ENCODE measurements around the gene RPE.

Gene RPE

DNA sequence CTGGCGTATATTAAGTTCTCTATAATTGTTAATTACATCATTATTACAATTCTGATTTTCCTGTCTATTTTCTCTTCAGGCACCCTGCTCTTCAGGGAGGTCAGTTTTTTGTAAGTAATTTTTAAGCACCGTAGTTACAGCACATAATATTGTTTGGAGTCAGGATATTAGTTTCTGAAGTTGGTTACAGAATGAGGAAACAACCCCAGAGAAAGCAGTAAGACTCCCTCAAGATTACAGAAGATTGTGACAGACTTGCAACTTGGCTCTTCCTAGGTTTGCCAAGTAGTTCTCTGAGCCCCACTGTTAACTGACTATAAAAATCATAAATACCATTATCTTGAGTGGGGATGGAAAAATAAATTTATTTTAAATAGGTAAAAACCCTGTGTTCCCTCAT is 921 bp downstream of the RPE start:
- DNase-seq, result no peak

DNA sequence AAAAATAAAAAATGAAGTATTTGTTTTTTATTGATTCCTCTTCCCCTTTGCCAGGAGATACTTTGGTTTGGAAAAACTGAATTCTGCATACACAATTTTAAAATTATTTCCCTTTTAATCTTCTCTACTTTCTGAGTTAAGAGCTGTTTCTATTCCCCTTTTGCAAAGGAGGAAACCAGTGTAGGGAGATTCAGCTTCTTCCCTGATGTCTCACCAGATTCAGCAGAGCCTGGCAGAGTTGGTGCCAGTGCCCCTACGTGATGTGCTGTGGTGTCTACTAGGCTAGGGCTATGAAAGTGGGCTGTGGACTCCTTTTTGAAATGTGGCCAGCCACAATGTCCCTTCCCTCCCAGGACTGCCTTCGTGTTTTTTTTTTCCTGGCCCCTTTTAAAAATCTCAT is 2.4 kb downstream of the RPE start:
- no peak for DNase-seq

DNA sequence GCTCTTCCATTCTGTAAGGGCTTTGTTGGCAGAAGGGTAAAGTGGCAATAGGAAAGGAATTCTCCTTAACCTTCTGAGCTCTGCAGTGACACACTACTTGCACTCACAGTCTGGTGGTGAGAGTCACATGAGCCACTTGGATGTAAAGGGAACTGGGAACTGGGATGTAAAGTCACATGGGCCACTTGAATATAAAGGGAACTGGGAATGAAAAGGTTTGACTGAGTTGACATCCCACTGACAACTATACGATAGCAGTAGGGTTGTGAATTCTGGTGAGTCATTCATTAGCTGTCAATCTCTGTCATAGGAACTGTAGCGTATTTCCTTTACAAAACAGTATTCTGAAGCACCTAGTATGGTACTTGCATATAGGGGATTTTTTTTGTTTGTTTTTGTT is 5.5 kb downstream of the RPE start:
- no peak for DNase-seq

DNA sequence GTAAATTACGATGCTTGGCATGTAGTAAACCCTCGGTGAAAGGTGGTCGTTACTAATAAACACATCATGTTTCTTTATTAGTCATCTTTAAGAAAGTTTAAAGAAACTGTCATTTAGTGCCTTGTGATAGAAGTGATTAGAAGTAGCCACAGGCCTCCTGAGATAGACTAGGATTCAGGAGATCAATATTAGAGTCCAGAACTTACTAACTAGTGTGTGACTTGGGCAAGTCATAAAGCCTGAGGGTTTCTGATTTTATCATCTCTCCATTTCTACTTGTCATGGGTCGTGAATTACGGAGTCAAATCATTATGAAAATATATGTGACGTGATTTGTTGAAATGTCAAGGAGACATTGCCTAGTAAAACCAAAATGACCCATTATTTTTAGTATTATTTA is 6.7 kb downstream of the RPE start:
- no peak for DNase-seq

DNA sequence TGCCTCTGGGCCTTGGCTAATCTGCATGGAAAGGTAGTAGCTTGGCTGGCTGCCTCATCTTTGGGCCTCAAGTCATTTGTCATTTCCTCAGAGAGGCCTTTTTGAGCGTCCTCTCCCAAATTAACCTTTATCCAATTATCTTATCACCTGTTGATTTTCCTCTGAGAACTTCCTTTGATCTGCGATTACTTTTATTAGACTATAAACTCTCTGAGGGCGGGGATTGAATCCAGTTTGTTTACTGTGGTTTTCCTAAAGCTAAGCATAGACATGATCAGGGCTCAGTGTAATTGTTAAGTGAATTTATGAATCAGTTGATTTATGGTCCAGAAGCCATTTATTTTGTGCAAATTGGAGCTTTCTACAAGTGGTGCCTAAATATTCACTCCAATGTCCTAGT is 7.5 kb downstream of the RPE start:
- DNase-seq, result no peak

DNA sequence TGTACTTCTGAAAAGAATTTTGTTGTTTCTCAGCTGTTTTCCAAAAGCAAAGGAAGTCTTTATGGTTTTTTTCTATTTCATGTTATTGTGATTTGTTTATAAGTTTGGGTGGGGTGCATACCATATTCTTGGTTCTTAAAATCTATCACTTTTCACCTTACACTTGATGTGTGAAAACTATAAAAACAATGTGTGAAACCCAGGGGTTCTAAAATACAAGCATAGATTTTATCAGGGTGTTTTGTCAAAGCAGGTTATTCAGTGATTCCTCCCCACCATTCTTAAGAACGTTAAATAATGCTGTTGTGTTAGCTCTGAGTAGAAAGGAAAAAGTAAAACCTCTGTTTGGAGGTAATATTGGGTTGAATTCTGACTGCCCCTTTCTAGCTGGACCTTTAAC is 17.7 kb downstream of the RPE start:
- DNase-seq, result no peak

DNA sequence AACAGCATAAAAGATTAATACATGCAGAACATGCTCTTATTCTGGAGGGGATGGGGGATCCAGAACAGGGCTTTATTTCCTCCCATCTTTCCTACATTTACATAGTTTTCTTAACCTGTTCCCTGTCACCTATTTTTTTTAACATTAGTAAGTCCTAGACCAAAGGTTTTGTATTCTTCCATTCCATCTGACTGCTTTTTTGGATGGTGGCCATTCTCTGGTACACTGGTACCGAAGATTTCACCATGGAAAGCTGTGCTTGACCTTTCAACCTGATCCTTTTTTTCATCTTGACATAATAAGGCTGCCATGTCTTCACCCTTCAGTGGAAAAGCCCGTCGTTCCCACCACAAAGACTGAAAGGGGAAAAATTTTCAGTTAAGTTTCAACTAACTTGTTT is 20.4 kb downstream of the RPE start:
- DNase-seq, result no peak

DNA sequence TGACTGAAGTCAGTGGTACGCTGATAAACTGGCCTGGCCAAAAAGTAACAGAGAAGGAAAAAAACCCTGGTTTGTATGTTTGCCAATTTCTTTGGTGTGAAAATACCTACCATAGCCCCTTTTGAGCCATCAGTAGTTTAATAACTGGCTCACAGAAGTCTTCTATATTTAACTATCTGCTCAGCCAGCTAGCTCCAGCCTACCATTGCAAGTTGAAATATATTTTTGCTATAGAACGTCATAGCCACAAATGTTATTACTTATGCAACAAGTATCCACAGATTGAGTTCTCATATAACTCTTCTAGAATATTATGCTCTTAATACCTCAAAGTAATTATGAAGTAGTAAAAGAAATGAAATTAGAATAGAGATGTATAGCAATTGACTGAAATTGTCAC is 25.2 kb downstream of the RPE start:
- no peak for DNase-seq

DNA sequence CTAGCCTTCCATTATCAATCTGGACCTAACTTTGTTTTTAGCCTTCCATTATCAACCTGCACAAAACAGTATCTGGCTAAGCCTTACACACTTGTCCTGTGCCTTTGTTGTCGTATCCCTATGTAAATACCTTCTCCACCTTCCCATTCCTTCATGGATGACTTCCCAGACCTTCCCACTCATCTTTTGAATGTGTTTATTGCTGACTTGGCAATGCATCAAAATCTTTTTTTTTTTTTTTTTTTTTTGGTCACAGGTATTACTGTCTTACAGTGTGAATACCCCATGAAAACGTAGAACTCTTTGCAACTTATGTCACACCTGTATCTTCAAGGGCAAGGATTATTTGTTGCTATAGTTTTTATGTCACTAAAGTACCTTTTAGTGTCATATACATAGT is 25.7 kb downstream of the RPE start:
- no peak for DNase-seq

DNA sequence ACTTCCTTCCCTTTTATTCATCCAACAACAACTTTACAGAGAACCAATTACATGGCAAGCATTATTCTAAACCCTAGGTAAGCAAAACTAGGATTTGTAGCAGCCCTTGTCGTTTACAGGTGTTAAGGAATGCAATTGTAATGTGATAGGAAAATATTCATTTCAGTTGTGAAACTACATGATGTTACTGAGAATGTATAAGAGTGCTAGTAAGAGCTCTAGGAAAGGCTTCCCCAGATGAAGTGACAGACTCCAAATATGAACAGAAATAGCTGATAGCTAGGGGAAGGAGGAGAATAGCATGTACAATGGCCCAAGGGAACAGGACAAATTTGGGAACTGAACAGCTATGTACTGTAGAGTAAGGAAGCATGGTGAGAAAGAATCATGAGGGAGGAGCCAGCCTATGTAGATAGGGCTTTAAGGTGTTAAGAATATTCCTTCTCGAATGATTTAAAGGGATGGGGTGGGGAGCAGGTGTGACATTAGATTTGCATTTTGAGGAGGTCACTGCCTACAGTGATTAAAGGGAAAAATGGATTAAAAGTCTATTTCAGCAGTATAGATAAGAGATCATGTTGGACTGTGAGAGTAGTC is 31.7 kb downstream of the RPE start:
- DNase-seq, result no peak

DNA sequence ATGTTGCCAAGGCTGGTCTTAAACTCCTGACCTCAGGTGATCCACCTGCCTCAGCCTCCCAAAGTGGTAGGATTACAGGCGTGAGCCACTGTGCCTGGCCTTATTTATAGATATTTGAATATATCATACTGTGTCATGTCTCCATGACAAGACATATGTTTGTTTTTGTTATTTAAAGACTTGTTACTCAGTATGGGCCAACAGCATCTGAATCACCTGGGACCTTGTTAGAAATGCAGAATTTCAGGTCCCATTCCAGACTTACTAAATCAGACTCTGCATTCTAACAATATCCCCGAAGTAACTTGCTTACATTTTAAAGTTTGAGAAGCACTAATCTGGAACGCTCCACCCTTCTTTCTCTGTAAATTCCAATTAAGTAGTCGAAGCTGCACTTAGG is 33.2 kb downstream of the RPE start:
- DNase-seq, result no peak

DNA sequence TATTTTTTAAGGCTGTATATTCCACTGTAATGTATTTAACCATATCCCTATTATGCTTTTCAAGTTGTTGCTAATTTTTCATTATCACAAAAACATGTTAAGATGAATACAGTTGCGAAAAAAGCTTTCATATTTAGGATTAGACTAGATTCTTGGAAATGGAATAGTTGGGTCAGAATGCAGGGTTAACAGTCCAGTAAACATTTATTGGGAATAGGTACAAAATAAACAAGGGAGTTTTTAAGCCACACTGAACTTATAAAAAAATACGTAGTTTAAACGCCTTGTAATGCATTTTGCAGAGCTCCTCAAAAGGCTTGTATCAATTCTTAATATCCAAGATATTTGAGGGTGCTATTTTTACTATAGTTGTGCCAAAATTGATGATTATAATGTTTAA is 35.6 kb downstream of the RPE start:
- DNase-seq, result no peak

DNA sequence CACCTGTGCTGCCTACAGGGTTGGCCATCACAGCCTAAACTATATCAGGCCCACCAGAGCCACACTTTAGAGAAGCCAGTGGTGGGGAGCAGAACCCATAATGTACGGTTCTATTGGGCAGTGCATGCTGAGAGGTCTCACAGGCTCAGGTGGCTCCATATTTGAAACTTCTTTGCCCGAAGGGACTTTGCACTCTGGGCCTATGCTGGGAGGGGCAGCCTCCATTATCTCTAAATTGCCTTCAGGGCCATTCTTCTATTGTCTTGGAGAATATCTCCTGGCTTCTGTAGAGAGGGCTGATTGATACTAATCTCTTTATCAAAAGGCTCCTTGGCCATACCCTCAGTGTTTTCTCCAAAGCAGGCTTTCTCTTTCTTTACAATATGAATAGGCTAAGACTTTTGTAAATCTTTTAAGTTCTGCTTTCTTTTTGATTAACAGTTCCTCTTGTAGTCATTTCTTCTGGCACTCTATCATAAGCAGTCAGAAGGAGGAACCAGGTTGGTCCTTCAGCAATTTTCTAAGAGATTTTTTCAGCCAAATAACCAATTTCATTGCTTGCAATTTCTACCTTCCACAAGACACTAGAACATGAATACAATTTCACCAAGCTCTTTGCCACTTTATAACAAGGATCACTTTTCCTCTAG is 44.5 kb downstream of the RPE start:
- DNase-seq, result no peak

DNA sequence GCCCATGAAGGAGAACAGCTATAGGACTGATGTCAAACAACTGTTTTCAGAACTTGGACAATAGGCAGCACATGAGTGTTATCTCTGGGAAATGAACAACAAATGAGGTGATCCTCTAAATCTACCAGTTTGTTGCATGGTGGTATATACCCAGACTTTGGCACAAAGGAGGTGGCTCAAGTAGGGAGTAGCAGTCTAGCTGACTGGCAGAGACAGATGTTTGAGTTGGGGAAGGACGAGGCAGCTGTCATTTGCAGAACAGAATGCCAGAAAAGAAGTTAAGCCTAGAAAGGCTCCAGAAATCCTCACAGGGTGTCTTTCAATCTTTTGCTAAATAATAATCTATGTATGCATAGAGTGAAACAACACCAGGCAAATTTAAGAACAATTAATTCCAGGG is 47.4 kb downstream of the RPE start:
- no peak for DNase-seq

DNA sequence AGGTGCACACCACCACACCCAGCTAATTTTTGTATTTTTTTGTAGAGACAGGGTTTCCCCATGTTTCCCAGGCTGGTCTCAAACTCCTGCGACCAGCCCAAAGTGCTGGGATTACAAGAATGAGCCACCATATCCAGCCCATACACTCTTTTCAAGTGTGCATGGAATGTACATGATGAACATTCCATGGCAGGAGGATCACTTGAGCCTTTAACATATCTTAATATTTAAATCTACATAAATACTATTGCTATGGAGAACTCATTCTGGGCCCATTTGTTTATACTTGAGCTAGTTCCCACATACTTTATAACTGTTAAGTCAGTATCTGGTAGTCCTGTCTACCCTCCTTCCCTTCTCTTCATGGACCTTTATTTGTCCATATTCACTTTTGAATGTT is 48.4 kb downstream of the RPE start:
- no peak for DNase-seq

DNA sequence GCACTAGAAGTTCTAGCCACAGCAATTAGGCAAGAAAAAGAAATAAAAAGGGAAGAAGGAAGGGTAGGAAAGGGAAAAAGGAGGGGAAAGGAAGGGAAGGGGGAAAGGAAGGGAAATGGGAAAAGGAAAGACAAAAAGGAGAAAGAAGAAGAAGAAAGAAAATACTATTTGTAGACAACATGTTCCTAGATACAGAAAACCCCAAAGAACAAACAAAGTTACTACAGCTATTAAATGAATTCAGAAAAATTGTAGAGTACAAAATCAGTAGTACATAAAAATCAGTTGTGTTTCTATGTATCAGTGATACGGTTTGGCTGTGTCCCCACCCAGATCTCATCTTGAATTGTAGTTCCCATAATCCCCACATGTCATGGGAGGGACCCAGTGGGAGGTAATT is 52.3 kb downstream of the RPE start:
- no peak for DNase-seq

DNA sequence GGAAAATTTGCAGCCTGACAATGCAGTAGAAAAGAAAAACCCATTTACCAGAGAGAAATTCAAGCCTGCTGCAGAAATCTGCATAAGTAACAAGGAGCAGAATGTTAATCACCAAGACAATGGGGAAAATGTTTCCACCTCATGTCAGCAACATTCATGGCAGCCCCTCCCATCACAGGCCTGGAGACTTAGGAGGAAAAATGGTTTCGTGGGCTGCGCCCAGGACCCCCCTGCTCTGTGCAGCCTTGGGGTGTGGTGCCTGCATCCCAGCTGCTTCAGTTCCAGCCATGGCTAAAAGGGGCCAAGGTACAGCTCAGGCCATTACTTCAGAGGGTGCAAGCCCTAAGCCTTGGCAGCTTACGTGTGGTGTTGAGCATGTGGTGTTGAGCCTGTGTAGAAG is 53.4 kb downstream of the RPE start:
- no peak for DNase-seq

DNA sequence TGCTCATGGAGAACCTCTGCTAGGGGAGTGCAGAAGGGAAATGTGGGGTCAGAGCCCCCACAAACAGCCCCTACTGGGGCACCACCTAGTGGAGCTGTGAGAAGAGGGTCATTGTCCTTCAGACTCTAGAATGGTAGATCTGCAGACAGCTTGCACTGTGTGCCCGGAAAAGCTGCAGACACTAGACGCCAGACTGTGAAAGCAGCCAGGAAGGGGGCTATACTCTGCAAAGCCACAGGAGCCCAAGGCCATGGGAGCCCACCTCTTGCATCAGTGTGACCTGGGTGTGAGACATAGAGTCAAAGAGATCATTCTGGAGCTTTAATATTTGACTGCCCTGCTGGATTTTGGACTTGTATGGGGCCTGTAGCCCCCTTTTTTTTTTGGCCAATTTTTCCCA is 60.9 kb downstream of the RPE start:
- DNase-seq, result no peak
